Stimulated activated CD4-positive, alpha-beta T cell treated with anti-CD3 and anti-CD28 coated beads, TNF-alpha, amount 100 ng/mL, for 48 hours (primary cell): Measurements from ENCODE around the gene APMAP.
A peak's percentile ranks its signal among the peaks of the same experiment; 100 is the strongest.

Experiments
- DNase-seq, 3 donors: peaks; one replicate each; pipeline ENCODE4 v3.0.0-alpha.2; 2020; ENCODE audit warnings: low read depth in 3 of 3

Gene APMAP, protein sequence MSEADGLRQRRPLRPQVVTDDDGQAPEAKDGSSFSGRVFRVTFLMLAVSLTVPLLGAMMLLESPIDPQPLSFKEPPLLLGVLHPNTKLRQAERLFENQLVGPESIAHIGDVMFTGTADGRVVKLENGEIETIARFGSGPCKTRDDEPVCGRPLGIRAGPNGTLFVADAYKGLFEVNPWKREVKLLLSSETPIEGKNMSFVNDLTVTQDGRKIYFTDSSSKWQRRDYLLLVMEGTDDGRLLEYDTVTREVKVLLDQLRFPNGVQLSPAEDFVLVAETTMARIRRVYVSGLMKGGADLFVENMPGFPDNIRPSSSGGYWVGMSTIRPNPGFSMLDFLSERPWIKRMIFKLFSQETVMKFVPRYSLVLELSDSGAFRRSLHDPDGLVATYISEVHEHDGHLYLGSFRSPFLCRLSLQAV

DNA sequence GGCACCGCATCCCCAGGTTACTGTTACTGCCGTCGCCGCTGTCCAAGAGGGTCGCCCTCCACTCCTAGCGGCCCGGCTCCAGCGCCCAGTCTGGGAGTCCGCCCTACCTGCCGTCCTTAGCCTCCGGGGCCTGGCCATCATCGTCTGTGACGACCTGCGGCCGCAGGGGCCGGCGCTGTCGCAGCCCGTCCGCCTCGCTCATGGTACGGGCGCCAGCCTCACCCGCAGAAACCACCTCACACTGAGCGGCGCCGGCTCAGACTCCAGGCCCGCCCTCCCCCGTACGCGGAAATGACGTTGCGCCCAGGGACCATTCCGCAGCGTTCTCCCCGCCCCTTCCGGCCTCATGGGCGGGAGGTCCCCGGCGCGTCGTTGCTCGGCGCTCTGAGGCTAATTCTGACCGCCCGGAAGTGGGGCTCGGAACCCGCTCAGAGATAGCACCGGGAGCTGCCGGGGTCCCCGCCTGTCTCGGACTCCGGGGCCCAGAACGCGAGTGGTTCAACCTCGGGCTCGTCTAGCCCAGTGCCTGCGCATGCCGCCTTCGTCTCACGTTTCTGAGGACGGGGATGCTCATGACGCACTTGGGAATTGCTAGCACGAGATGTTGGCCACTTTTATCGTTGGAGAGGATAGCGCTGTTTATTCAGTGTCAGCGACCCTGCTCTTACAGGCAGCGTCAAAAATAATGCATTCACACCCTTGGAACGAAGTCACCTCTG lies at the start of gene APMAP:
Gene APMAP, minus strand, starts transcription at position 265 of the 719 bp plus-strand sequence. Its CDS starts 63 bp downstream, at position 202.
- DNase-seq = peak; percentile 90 to 97 (median 92)

DNA sequence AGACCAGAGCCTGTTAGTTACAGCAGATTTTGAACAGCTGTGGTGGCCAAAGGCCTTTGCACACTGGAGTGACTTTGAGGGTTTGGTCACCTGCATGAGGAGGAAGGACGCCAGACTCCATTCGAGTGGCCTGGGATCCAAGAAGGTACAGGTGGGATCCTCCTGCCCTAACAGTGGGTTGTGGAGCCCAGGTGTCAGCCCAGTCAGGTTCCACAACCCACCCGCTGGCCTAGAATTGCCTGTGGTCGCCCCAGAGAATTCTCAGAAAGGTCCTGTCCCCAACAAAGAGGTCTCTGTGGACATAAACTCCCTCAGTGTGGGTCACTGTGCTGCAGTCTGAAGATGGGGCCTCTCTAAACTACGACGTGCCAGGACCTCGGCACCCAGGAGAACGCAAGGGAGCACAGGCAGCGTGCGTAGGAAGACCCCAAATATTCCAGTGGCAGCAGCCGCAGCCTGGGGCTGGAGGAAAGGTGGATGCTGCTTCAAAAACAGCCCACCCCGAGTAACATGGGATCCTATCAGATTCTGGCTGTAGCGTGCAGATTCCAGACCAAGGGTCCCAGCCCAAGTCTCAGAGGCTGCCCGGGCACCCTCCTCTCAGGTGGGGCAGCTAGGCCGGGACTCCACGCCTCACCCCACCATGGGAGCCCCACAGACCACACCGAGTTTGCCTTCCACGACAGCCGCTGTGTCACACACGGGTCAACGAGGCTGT lies 49.4 kb upstream of the APMAP start:
- no peak for DNase-seq

DNA sequence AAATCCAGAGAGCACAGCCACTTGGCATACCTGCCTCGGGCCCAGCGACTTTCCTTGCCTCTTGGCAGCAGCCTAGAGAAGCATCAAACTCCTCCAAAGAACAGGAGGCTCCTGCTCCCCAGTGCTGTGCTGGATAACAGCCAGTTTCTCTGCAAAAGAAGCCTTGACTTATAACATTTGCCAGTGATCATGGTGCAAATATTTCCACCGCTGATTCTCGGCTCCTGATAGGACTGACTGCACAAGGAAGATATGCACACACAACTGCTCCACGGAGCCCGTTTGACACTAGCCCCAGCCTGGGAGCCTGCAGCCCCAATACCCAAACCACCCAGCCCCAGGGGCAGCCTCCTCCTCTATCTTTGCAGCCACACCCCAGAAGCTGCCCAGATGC lies 47.9 kb upstream of the APMAP start:
- DNase-seq = no peak

DNA sequence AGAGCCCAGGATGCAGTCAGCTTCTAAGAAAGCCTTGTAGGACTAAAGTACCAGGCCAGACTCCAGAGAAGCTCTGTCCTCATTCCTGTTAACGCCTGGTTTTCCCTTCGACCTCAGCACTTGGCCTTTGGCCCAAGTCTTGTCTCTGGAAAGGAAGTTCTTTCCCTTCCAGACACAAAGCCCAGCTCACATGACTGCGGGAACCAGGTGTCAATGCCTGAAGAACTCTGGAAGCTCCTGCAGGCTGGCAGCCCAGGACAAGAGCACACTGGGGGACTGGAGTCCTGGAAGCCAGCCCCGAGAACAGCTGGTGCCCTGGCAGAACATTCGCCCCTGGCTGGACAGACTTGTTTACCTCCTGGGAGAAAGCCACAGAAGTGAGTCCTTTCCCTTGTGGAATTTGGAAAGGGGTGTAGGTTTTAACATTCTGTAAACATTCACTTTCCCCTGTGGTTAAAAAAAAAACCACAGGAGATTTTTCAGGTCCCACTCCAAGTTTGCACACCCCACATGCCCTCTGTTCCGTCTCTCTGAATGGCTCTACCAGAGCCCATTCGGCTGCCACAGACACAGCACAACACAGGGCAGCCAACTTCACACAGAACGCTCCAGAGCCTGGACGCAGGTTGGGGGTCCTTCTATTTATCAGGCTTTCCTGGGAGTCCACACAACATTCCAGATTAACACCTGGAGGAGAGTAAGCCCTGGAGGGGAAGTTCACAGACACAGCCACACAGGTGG lies 47.3 kb upstream of the APMAP start:
- DNase-seq = no peak

DNA sequence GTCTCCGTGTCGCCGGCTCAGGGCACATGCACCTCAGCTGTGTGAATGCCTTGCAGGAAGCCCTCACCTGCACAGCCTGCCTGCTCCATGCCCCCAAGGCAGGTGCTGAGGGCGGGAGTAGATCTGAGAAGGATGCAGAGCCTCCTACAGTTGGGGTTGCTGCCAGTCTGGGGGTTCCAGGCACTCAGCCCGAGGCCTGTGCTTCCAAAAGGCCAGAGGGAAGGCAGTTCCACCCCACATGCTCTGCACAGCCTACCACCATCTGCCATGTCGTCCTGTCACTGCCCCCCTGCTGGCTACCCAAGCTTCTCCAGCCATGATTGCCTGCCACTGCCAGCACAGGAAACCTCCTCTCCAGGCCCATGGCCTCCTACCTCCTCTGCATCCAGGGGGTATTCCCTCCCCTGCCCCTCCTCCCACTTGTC lies 46.1 kb upstream of the APMAP start:
- DNase-seq = no peak

DNA sequence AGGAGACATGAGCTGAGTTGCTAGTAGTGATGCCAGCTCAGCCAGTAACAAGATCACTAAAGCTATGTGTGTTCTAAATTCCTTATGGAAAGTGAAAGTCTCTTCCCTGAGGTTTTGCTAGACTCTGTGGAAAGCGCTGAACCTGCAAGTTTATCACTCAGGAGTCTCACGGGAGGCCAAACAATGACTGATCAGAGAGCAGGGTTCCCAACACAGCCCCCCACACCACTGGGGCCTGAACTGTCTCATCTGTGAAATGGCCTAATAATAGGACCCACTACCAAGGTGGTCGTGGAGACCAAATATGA lies 45.5 kb upstream of the APMAP start:
- no peak for DNase-seq

DNA sequence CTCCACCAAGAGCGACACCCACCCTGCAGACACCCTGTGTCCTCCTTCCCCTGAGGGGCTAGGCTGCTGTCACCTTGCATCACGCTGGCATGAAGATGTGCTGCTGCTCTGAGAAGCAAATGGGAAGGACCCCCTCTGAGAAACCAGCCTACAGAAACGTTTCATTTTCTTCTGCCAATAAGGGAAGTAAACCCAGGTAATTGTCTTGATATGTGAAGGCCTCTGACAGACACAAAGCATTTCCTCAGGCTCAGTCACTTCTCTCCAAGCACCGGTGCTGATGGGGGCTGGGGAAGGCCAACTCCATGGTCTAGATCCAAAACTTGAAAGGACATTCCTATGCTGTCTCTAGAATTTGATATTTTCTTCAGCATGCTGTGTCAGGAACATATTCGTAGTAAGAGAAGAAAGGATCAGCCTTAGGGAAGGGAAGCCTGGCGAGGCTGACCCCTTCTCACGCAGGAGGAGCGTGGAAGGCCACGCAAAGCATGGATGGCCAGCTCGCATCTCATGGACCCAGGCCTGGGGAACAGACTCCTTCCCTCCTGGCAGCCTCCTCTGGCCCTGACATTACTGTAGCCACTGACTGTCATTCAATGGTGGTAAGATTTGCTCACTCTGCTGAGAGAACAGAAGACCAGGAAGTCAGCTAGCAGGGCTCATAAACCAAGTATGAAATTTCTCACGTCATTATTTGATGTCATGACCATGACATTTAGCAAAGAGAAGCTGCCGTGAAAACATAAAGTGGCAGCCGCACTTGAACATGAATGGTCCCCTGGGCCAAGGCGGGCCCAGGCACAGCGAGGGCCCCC lies 44.9 kb upstream of the APMAP start:
- no peak for DNase-seq

DNA sequence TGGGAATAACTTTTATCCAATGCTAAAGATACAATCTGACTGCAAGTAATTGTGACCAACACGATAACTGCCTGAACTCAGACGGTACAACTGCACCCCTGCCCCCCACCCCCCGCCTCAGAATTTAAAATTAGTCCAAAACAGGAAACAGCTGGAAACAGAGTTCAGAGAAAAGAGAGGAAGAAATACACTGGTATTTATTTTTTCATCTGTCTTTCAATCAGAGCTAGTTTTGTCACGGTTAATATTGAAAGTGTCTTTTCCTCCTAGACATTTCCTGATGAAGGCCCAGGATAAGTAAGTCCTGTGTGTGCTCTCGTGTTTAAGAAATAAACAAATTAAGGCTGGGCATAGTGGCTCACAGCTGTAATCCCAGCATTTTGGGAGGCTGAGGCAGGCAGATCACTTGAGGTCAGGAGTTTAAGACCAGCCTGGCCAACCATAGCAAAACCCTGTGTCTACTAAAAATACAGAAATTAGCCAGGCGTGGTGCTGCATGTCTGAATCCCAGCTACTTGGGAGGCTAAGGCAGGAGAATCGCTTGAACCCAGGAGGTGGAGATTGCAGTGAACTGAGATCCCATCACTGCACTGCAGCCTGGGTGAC lies 43.9 kb upstream of the APMAP start:
- DNase-seq = no peak

DNA sequence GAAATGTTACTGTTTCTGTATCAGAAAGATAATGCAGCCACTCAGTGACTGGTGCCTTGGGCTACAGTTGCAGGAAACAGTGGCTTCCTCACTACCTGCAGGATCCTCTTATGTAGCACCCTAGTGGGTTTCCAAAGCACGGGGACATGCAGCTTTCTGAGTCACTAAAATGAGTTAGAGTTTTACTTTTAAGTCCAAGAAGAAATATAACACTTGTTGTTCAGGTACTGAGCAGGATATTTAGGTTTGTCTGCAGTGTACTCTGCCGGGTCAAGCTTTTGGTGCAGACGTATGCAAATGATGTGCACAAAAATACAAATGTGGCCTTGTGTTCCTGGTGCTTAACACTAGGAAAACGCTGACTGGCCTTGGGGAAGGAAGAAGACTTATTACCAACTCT lies 43.4 kb upstream of the APMAP start:
- DNase-seq = no peak

DNA sequence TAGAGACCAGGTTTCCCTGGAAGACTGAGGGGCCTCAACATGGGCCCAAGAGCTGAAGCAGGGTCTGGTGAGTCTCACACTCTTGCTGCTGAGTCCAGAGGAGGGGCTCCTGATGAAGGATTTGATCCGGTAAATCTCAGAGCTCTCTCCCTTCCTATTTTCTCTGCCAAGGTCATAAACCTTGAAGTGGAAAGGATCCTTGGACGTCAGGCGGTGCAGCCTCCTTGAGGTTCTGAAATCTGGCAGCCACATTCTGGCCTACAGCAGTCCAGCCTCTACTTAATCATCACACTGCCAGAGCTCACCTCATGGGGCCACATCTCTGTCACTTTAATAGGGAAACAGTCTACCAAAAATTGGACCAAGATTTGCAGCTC lies 41.4 kb upstream of the APMAP start:
- no peak for DNase-seq

DNA sequence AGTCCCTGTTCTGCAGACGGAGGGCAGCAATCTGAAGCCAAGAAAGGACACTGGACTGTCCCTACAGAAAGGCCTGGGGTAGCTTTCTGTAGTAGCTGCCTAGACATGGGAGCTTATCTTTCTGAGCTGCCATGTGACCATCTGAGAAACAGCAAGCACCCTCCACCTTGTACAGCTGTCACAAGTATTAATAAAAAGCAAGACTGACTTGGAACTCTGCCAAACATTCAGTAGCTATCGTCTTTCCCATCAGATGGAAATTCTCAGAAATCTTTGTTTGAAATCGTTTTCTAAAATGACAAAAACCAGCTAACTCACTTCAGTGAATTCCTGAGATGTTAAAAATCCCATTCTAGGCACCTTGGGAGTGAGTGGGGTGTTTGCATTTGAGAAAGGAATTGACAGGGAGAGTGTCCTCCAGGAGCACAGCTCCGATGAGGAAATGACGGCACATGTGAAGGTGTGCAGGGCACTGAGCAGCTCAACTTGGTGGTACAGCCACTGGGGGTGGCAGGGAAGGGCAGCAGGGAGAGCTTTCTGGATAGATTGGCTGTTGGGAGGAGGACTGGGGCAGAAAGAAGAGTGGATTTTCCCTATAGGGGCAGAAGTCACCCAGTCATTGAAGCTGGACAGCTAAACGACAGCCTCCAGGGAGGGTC lies 40.8 kb upstream of the APMAP start:
- no peak for DNase-seq

DNA sequence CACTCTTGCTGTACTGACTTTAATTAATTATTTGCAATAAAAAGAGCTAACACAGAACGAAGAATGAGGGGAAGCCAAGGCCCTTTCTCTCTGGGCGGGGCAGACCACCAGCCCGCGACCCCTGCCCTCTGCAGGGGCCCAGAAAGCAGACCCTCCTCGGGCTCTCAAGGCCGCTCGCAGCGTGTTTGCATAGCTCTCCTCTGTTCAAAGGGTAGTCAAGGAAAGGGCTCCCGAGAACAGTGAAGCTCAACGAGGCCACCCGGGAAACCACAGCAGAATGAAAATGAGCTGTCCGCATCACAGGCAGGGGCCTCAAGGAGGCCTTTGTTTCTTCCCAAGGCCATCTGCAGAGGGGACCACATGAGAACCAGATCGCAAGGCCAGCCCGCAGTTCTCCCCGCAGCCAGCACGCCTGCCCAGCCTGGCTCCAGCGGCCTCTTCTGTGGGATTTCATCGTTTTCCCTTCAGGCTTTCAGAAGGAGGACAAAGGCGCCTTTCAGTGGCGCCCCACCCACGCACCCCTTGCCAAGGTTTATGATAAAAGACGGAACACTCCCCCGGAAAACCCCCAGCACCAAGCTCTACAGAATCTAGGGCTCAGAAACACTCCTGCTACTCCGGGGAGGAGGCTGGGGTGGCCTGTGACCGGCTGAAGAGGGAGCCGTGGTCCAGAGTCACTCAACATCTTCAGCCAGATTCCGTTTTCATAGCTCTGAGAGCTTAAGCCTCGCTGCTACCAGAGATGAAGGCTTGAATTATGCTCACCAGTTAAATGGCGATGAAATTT lies 40.1 kb upstream of the APMAP start:
- DNase-seq = no peak

DNA sequence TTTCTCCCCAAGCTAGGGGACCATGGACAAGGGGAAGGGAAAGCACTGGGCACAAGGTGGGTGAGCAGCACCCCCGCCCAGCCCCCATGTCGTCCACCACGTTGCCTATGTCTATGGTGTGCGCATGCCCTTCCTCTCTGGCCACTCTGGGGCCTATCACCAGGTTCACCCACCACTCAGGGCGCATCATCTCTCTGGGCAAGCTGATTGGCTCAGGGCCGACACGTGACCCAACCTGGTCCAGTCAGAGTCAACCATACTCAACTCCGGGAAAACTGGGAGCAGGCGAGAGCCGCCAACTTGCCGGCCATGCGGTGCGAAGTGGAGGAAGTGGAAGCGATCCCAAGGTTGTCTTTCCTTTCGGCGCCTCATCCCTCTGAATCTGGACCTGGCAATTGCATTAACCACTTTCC lies 39.5 kb upstream of the APMAP start:
- no peak for DNase-seq

DNA sequence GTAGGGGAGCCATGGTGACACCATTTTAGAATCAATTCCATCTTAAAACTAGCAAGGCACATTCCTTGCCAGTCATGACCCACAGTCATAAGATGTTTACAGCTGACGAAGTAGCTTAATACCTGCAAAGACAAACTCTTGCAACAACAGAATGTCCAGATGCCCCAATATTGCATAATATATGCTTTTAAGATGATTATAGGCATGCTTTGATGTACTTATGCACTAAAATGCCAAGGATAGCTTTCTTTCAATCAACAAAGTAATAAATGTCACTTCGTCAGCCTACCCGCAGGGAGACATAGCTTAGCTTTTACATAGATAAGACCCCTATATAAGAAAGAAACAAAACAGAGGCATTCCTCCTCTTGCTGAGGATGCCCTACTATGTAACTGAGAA lies 38.7 kb upstream of the APMAP start:
- no peak for DNase-seq

DNA sequence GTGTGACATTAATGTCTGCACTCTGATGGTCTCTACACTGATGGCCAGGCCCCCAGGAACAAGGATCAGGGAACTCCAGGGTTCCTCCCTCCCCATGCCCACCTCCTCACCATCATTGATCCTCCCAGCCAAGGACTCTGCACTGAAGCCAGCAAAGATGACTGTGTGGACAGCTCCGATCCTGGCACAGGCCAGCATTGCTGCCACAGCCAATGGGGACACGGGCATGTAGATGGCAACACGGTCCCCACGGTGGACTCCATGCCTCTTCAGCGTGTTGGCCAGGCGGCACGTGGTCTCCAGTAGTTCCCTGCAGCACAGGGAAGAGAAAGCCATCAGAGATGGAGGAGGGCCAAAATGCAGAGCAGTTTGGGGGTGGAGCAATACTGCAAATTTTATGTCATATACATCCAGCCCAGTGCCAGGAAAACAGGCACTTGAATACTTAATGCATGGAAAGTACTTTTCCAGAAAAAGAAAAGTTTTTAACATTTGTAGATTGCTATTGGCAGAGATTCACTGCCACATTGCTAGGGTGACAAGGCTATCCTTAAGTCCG lies 38.2 kb upstream of the APMAP start:
- no peak for DNase-seq

DNA sequence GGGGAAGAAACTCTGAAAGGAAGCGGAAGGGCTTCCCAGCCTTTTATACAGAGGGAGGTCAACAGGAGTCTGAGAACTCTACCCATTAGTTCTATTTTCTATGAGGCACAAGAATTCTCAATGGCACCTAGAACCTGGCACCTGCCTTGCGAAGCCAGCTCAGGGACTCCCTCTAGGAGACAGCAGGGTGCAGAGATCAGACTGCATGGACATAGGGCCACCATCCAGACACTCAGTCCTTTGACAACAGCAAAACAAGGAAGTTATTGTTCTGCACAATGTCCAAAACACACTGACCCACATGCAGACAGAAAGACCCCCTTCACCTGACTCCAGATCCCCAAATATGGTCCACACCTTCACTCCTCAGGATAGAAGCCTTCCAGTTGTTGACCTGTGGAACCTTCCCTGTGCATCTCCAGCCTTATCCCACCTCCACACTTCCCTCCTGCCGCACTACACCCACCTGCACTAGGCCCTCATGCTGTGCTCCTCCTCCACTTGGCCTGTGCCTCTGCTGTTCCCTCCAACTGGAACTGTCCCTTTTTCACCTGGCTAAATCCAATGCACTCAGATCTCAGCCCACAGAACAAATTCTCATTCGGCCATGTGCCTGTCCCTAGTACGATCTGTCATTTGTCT lies 37.6 kb upstream of the APMAP start:
- no peak for DNase-seq

DNA sequence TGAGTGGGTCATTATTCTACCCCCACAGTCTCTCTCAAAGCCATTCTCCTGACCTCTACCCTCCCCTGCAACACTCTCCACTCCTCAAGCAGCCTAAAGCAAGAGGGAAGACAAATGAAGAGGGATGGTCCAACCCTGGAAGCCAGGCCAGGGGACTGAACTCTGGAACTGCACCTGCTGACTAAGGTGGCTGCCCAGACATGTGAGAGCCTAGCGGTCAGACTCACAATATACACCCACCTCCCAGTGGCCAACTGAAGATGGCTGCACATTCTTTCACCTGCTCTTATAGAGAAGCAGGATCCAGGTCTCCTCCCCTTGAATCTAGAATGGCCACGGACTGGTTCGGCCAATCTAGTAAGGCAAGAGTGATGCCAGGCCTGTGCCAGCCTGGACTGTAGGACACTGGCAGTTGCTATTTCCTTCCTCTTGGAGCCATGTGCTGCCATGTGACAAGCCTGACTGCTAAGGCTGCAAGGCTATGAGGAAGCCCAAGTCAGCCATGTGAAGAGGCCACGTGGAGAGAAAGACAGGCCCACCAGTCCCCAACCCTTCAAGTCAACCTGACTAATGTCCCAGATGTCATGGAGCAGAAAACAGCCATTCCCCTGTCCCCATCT lies 33.5 kb upstream of the APMAP start:
- no peak for DNase-seq
